HG02642 (cell line): Measurements from ENCODE around the gene CSF3R.
"Not testable (repeated sequence)": the region's sequence is repeated elsewhere in the genome, so short reads cannot be mapped to it uniquely, and the experiment has no call there.

ENCODE experiments used
- ATAC-seq: cut with Tn5 transposase; IDR thresholded peaks from one replicate; pipeline ENCODE4 v1.9.1; 2021; ENCODE audit warnings: mild to moderate bottlenecking; ENCODE audit not compliant: unreplicated experiment, poor library complexity

Gene CSF3R

GRCh38 chr1:36513676-36514473, 31.2 kb upstream of the CSF3R start:
- no peak for ATAC-seq

DNA sequence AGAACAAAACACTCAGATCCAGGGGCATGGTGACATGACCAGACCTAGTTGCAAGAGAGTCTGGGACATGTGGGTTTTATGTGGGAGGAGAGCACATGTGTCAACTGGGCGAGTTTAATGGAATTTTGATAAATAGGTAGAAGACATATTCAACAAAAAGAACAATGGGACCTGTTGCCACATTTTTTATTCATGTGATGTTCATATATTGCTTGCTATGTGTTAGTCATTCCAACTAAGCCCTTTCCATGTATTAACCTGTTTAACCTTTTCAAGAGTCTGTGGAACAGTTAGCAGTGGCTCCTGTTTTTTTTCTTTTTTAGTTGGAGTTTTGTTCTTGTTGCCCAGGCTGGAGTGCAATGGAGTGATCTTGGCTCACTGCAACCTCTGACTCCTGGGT, 30.1 kb upstream of the CSF3R start:
- ATAC-seq: no peak

DNA sequence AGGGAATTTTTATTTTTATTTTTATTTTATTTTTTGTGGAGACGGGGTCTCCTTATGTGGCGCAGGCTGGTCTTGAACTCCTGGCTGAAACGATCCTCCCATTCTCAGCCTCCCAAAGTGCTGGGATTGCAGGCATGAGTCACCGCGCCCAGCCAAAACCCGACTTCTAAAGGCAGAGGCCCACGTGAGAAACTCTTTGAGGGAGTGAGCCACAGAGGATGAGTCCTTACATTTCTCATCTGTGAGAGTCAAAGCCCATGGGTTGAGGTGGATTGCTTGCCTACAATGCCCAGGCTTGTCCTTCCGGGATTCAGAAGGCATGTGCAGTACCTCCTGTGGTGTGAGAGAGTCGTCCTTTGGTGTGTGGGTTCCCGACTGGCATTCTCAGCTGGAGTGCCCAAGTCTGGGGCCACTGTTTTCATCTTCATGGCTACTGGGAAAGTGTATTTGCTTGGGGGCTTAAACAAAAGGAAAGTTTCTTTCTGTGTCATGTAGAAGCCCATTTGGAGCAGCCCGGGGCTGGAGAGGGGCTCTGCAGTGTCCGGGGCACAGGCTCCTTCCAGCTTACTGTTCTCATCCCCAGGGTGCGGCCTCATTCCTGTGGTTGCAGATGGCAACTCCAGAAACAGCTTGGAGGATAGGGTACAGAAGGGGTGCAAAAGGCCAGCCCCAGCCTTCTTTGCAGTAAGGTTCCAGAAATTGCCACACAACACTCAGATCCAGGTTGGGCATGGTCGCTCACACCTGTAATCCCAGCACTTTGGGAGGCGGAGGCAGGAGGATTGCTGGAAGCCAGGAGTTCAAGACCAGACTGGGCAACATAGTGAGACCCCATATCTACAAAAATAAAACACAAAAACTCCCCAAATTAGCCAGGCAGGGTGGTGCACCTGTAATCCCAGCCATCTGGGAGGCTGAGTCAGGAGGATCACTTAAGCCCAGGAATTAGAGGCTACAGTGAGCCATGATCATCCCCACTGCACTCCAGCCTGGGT, 29.4 kb upstream of the CSF3R start:
- no peak for ATAC-seq

DNA sequence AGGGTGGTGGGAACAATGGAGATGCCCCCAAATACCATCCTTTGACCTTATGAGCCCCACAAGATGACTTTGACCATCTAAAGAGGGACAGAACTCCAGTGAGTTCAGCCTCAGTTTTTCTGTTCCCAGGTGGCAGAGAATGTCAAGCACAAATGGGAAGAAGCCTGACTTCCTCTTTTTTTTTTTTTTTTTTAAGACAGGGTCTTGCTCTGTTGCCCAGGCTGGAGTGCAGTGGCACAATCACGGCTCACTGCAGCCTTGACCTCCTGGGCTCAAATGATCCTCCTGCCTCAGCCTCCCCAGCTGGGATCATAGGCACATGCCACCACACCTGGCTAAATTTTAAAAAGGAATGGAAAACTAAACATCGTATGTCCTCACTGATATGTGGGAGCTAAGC, 28.5 kb upstream of the CSF3R start:
- ATAC-seq: not testable (repeated sequence)

DNA sequence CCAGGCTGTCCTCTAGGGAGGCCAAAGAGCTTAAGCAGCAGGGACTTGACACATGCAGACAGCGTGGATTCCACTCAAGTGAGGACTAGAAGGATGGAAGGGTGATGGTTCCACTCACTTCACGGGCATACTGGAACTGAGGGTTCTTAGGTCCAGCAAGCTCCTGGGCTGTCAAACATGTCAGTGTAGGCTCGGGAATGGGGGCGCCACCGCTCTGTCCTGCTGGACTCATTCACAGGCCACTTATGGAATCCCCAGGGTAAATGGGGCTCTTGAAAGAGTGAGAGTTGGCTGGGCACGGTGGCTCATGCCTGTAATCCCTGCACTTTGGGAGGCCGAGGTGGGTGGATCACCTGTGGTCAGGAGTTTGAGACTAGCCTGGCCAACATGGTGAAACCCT, 27.7 kb upstream of the CSF3R start:
- ATAC-seq: no peak

DNA sequence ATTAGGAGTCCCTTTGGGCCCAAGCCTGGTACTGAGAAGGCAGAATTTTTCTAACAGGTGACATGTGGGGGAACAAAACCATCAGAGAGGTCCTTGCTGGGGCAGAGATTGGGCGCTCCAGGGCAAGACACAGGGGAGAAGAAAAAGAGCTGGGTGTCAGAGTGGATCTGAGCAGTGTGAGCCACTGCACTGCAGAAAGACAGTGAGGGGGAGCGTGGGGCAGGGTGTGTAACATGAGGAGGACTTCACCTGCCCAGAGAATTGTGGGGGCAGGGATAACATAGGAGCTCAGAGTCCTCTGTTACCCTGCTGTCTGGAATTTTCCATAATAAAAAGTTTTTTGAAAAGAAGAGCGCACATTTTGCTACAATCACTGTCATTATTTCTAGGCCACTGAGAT, 25.5 kb upstream of the CSF3R start:
- ATAC-seq: no peak

- no peak for ATAC-seq
Observed at GRCh38 chr1:36506276-36506920, 23.7 kb upstream of the CSF3R start.

DNA sequence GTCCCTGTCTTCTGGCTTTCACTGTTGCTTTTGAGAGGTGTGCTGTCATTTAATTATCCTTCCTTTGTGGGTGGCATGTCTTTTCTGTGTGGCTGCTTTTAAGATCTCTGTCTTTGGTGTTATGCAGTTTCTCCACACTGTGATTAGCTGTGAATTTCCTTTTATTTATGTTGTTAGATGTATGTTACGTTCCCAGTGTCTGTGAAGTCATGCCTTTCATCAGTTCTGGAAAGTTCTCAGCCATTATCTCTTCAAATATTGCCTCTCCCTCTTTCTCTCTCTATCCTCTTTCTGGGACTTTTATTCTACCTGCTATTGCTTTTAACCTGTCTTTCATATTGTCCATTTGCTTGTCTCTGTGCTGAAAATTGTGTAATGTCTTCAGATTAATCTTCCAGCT, 21.0 kb upstream of the CSF3R start:
- ATAC-seq: no peak

- no peak for ATAC-seq
Observed at GRCh38 chr1:36503159-36503558, 20.4 kb upstream of the CSF3R start.

- ATAC-seq: no peak
Observed at GRCh38 chr1:36502616-36503015, 19.9 kb upstream of the CSF3R start.

DNA sequence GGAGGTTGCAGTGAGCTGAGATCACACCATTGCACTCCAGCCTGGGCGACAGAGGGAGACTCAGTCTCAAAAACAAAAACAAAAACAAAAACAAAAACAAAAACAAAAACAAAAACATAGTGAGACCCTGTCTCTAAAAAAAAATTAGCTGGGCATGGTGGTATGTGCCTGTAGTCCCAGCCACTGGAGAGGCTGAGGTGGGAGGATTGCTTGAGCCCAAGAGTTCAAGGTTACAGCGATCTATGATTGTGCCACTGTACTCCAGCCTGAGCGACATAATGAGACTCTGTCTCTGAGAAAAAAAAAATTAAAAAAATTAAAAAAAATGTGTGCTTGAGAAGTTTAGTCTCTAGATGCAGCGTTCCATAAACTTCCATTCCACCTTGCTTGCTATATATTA, 19.2 kb upstream of the CSF3R start:
- not testable (repeated sequence) for ATAC-seq

- no peak for ATAC-seq
Observed at GRCh38 chr1:36497207-36497606, 14.5 kb upstream of the CSF3R start.

GRCh38 chr1:36494971-36495370, 12.3 kb upstream of the CSF3R start:
- ATAC-seq: no peak

DNA sequence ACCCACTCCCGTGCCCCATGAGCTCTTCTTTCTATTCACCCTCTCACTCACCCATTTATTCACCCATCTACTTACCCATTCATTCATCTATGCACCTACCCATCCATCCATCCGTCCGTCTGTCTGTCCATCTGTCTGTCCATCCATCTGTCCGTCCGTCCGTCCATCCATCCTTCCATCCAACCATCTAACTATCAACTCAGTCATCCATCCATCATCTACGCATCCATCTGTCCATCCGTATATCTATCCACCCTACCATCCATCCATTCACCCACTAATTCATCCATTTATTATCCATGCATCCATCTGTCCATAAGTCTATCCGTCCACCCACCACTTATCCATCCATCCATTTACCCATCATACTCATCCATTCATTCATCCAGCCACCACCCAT, 10.8 kb upstream of the CSF3R start:
- ATAC-seq: no peak

DNA sequence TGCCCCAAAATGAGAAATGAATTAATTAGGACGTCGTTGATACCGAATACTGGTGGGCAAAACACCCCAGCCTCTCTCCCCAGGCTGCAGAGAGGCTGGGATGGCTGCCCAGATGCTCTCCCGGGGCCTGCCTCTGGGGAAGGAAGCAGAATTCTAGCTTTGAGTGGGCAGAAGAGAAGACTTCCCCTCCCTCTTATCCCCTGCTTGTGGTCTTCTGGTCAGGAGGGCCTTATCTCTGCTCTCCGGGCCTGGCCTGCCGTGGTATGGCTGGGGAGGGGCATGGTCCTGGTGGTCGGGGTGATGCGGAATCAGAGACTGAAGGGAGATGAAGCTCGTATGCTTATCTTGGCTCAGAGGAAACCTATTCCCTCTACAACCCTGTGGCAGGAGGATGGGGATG, 9.8 kb upstream of the CSF3R start:
- no peak for ATAC-seq

DNA sequence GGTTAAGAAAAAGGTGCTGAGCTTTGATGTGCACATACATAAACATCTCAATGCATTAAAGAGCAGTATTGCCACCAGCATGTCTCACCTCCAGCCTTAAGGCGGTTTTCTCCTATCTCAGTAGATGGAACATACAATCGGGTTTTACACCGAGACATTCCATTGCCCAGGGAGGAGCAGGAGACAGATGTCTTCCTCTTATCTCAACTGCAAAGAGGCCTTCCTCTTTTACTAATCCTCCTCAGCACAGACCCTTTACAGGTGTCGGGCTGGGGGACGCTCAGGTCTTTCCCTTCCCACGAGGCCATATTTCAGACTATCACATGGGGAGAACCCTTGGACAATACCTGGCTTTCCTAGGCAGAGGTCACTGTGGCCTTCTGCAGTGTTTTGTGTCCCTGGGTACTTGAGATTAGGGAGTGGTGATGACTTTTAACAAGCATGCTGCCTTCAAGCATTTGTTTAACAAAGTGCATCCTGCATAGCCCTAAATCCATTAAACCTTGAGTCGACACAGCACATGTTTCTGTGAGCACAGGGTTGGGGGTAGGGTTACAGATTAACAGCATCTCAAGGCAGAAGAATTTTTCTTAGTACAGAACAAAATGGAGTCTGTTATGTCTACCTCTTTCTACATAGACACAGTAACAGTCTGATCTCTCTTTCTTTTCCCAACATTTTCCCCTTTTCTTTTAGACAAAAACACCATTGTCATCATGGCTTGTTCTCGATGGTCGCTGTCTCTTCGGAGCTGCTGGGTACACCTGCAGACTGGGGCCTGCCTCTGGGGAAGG, 6.7 kb upstream of the CSF3R start:
- ATAC-seq: not testable (repeated sequence)

DNA sequence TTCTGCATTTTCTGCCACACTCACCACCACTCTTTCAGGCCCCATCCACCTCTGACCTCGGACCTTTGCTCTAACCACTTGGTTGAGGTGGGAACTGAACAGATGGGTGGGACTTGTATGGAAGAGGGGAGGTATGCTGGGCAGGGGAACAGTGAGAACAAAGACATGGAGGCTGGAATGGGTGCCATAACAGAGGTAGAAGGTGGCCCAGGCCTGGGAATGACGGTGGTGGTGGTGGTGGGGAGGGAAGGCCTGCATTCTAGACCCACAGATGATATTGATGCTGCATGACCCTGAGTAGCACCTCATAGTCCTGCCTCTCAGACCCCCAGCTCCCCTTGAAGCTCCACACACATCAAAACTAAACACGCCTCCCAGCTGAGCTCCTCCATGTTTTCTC, 5.2 kb upstream of the CSF3R start:
- ATAC-seq: no peak

DNA sequence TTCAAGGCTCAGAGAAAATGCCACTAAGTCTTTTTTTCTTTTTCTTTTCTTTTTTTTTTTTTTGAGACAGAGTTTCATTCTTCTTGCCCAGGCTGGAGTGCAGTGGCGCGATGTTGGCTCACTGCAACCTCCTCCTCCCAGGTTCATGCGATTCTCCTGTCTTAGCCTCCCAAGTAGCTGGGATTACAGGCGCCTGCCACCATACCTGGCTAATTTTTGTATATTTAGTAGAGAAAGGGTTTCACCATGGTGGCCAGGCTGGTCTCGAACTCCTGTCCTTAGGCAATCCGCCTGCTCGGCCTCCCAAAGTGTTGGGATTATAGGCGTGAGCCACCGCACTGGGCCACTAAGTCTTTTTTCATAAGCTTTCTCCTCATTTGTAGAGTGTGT, 4.6 kb upstream of the CSF3R start:
- not testable (repeated sequence) for ATAC-seq

GRCh38 chr1:36486439-36487335, 4.0 kb upstream of the CSF3R start:
- no peak for ATAC-seq
